HAP-1 (cell line): ENCODE data around the gene NTM.

Experiments
- DNase-seq, 2 experiments: peaks; one replicate each; pipeline ENCODE4 v3.0.0-alpha.2; 2016 to 2020; ENCODE audit warnings: low spot score in 2 of 2
- H3K27me3 ChIP-seq: fragments of 250-450 bp; sonication (Bioruptor Pico); 2 replicates; pipeline ENCODE4 v1.5.1; 2020; ENCODE audit warnings: low read depth, mild to moderate bottlenecking, moderate library complexity
- H3K36me3 ChIP-seq: fragments of 250-450 bp; sonication (Bioruptor Pico); replicated peaks from 2 replicates; pipeline ENCODE4 v1.5.1; 2020; ENCODE audit warnings: mild to moderate bottlenecking
- H3K4me1 ChIP-seq: fragments of 250-450 bp; sonication (Bioruptor Pico); 2 replicates; pipeline ENCODE4 v1.5.1; 2020; ENCODE audit warnings: mild to moderate bottlenecking
- H3K4me3 ChIP-seq: fragments of 250-450 bp; sonication (Bioruptor Pico); 2 replicates; pipeline ENCODE4 v1.5.1; 2020; ENCODE audit warnings: mild to moderate bottlenecking, moderate library complexity
- H3K9me3 ChIP-seq: fragments of 250-450 bp; sonication (Bioruptor Pico); 2 replicates; pipeline ENCODE4 v1.5.1; 2020; ENCODE audit warnings: mild to moderate bottlenecking, moderate library complexity
- in situ Hi-C: fragments of 300-500 bp; cut with MboI; formaldehyde crosslinking; loops from 3 replicates; pipeline ENCODE4 v1.14.3; 2020; ENCODE audit warnings: low sequenced_read_pairs, inconsistent platforms, mixed read lengths

The NTM gene

DNA sequence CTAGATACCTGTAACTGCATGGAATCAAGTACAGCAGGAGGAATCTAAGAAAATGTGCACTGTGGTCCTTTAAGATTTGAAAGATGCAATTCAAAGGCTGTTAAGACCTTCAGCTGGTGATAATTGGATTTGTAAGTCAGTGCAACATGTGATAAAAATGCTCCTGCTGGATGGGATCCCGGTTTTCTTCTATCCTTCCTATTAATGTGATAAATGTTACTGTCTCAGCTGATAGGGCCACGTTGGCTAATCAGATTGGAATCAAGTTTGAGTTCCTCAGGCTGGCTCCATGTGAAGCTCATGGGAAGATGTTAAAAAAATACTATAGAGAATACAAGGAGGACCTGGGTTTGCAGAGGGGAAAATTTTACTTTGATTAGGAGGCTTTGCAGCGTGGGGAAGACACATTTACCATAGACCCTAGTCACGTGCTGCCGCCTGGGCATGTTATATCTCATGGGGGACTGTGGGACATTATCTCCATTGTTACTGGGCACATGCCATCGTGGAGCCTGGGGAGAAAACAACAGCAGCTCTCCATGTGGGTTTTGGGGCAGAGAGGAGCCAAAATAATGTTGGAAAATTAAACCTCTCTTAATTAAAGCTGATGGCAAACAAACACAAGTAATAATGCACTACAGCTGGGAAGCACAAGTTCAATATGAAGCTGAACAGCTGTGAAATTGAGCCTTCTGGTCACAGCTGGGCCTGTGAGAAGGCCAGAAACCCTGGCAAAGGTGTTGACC is 652.5 kb downstream of the NTM start:
- no peak overlapping the region for H3K4me3 ChIP-seq
- in situ Hi-C loops: no loop called here
- no peaks in the 10 kb centered on the region for H3K4me1 ChIP-seq
- no peaks in the 10 kb centered on the region for H3K36me3 ChIP-seq
- H3K27me3 ChIP-seq: no peaks in the 10 kb centered on the region
- no peaks in the 10 kb centered on the region for H3K9me3 ChIP-seq
- no peak for DNase-seq

DNA sequence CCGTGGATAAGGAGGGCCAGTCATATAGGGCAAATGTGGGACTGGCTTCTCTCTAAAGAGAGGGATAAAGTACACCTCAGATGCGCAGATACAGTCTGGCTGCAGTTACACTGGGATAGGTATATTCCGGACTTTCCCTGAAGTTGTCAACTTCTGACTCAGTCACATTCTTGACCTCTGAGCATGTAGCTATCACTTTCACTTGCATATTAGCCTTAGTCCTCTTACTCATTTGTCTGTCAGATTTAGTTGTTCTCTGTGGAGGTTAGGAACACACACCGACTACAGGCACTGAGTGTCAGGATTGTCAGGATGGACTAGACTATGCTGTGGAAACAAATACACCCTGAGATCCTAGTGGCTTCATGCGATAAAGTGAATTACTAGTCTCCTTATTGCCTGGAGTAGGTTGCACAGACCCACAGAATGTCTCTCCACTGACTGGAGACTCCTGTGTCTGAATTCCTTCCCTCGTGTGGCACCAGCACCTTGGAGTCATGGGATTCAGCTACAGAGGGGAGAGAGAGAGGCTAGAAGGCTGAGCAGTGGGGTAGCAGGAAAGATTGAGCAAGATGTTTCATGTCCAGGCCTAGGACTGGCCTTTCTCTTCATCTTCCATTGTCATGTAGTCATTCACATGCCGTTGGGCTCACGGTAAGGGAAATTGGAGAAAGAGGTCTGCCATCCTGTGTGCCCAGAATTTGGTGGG is 654.3 kb downstream of the NTM start:
- no peaks in the 10 kb centered on the region for H3K36me3 ChIP-seq
- no peaks in the 10 kb centered on the region for H3K4me1 ChIP-seq
- no peaks in the 10 kb centered on the region for H3K27me3 ChIP-seq
- in situ Hi-C loops: no loop called here
- H3K4me3 ChIP-seq: no peak overlapping the region
- DNase-seq: no peak
- no peaks in the 10 kb centered on the region for H3K9me3 ChIP-seq

DNA sequence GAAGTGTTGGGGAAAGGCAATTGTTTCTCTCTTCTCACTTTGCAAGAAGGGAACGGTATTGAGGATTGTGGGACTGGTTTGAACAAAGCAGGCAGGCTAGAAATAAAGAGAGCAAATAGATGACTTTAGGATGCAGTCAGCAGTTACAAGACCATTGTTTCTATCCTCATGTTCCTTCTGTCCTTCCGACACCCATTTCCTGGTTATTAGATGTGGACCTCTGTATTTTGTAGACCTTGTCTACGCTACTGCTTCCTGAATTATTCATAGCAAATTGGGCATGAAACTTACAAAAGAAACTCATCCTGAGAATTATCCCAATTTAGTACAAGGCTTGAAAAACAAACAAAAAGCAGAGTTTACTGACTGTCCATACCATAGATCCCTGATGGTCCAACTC is 656.3 kb downstream of the NTM start:
- Histone ChIP-seq H3K27me3 (no peaks in the 10 kb centered on the region), H3K4me1 (no peaks in the 10 kb centered on the region), H3K36me3 (no peaks in the 10 kb centered on the region), H3K4me3 (no peak overlapping the region), H3K9me3 (no peaks in the 10 kb centered on the region)
- DNase-seq: no peak
- in situ Hi-C loops: no loop called here

GRCh38 chr11:132028380-132029240 is 658.2 kb downstream of the NTM start:
- Histone ChIP-seq H3K36me3 (no peaks in the 10 kb centered on the region), H3K27me3 (no peaks in the 10 kb centered on the region), H3K9me3 (no peaks in the 10 kb centered on the region), H3K4me1 (no peaks in the 10 kb centered on the region), H3K4me3 (no peak overlapping the region)
- in situ Hi-C loops: no loop called here
- peak in 1 of 2 experiments; percentile 20 for DNase-seq

DNA sequence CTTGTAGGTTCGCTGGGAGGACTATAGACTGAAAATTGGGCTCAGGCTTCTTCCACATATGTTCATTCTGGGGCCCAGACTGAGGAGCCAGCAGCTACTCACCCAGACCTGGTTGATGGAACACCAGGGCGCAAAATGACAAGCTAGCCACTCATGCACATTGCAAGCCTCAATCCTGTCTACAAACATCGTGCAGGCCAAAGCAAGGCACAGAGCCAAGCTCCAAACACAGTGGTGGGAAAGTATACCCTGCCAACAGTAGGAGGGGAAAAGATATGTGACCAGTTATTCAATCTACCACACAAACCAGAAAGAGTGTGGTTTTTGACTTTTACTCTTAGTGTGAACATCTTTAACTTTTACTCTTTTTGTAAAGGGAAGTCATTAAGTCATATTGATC is 660.5 kb downstream of the NTM start:
- Histone ChIP-seq H3K4me3 (no peak overlapping the region), H3K27me3 (no peaks in the 10 kb centered on the region), H3K9me3 (no peaks in the 10 kb centered on the region), H3K36me3 (no peaks in the 10 kb centered on the region), H3K4me1 (no peaks in the 10 kb centered on the region)
- DNase-seq: no peak
- in situ Hi-C loops: no loop called here

- no peaks in the 10 kb centered on the region for H3K9me3 ChIP-seq
- no peaks in the 10 kb centered on the region for H3K4me1 ChIP-seq
- H3K4me3 ChIP-seq: no peak overlapping the region
- in situ Hi-C loops: no loop called here
- DNase-seq: no peak
- no peaks in the 10 kb centered on the region for H3K27me3 ChIP-seq
- H3K36me3 ChIP-seq: no peaks in the 10 kb centered on the region
Measured at GRCh38 chr11:132032555-132032954, 662.1 kb downstream of the NTM start.

DNA sequence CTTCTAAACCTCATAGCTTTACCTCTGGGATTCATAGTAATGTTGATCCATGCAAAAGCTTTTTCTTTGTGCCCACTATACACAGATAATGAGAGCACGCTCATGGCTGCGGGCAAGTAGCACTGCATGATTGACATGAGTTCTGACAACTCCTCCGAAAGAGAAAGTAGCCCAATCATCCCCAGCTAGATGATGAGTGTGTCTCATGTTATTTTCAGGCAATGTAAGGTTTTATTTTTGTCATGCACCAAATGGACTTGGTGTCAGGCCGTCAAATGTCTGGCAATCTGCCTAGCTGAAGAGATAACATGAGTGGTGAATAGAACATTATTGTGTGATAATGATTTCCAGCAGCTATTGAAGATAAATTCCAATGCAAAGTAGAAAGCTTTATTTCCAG is 662.6 kb downstream of the NTM start:
- Histone ChIP-seq H3K27me3 (no peaks in the 10 kb centered on the region), H3K9me3 (no peaks in the 10 kb centered on the region), H3K36me3 (no peaks in the 10 kb centered on the region), H3K4me3 (no peak overlapping the region), H3K4me1 (no peaks in the 10 kb centered on the region)
- no peak for DNase-seq
- in situ Hi-C loops: no loop called here

DNA sequence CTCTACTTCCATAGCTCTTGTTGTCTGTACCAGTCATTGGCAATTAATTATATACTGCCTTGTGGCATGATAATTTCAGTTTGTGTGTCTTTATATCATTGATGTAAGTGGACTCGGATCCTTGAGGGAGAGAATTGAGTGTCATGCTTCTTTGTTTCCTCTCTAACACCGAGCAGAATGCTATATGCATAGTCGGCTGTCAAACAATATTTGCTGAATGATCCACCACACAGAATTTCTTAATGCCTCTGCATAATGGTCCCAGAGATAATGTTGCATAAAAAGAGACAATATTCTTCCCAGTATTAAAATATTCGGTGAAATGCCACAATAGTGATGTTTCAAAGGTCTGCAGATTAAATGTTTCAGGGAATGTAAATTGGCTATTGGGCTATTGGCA is 664.8 kb downstream of the NTM start:
- no peak for DNase-seq
- H3K4me3 ChIP-seq: no peak overlapping the region
- no peaks in the 10 kb centered on the region for H3K27me3 ChIP-seq
- H3K9me3 ChIP-seq: no peaks in the 10 kb centered on the region
- H3K36me3 ChIP-seq: no peaks in the 10 kb centered on the region
- H3K4me1 ChIP-seq: no peaks in the 10 kb centered on the region
- in situ Hi-C loops: no loop called here

GRCh38 chr11:132035766-132036165 is 665.4 kb downstream of the NTM start:
- Histone ChIP-seq H3K36me3 (no peaks in the 10 kb centered on the region), H3K27me3 (no peaks in the 10 kb centered on the region), H3K9me3 (no peaks in the 10 kb centered on the region), H3K4me3 (no peak overlapping the region), H3K4me1 (no peaks in the 10 kb centered on the region)
- no peak for DNase-seq
- in situ Hi-C loops: no loop called here

- H3K4me3 ChIP-seq: no peak overlapping the region
Measured at GRCh38 chr11:132036220-132036619, 665.8 kb downstream of the NTM start.

GRCh38 chr11:132036746-132037466 is 666.5 kb downstream of the NTM start:
- in situ Hi-C loops: no loop called here
- H3K4me1 ChIP-seq: no peaks in the 10 kb centered on the region
- no peak for DNase-seq
- H3K27me3 ChIP-seq: no peaks in the 10 kb centered on the region
- H3K9me3 ChIP-seq: no peaks in the 10 kb centered on the region
- H3K36me3 ChIP-seq: no peaks in the 10 kb centered on the region
- H3K4me3 ChIP-seq: no peak overlapping the region

More at GRCh38 chr11:132036220-132036619, 665.8 kb downstream of the NTM start:
- Histone ChIP-seq H3K36me3 (no peaks in the 10 kb centered on the region), H3K27me3 (no peaks in the 10 kb centered on the region), H3K9me3 (no peaks in the 10 kb centered on the region), H3K4me1 (no peaks in the 10 kb centered on the region)
- DNase-seq: no peak
- in situ Hi-C loops: no loop called here

DNA sequence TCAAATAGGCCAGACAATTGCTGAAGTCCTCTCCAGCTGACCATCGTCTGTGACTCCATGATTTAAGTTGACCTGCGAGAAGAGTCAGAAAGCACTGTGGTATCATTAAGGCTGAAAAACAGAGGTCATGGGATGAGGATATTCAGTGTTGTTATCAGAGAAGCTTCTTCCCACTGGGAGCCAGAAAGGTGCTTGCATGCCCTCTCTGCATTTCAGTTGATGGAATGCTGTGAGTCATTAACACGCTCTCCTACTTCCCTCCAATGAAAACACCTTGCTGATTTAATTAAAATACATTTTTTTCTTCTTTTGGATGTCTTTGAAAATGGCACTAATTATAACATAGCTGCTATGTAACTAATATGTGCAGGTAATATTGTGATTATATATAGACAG is 667.0 kb downstream of the NTM start:
- Histone ChIP-seq H3K27me3 (no peaks in the 10 kb centered on the region), H3K4me1 (no peaks in the 10 kb centered on the region), H3K36me3 (no peaks in the 10 kb centered on the region), H3K4me3 (no peak overlapping the region), H3K9me3 (no peaks in the 10 kb centered on the region; the same call in 1 of the 2 replicates)
- in situ Hi-C loops: no loop called here
- no peak for DNase-seq

GRCh38 chr11:132037956-132038355 is 667.5 kb downstream of the NTM start:
- H3K4me3 ChIP-seq: no peak overlapping the region
- H3K4me1 ChIP-seq: no peaks in the 10 kb centered on the region
- no peaks in the 10 kb centered on the region; the same call in 1 of the 2 replicates for H3K9me3 ChIP-seq
- no peaks in the 10 kb centered on the region for H3K36me3 ChIP-seq
- no peaks in the 10 kb centered on the region for H3K27me3 ChIP-seq
- DNase-seq: no peak
- in situ Hi-C loops: no loop called here
